ENCODE data around the gene CXCR3. TPM values are rescaled to one million over a fixed set of nuclear protein-coding genes. Genes with fewer than 3 reads are reported as not detected.

CXCR3 gene
- total RNA-seq, 1 experiment from 2014 or later: not detected

GRCh38 chrX:71622576-71623450 is 4.5 kb upstream of the CXCR3 start:
- ChIA-PET CTCF (no interaction called here), POLR2A (no interaction called here), RAD21 (ENCODE audit: low non-redundant PET in 1 of 2, low total read pairs in 2 of 2, uncharacterized antibody in 2 of 2, unreplicated experiment in 2 of 2) (no interaction called here)
- Histone ChIP-seq H2AFZ (ENCODE audit: low read depth, low read length, poor library complexity, severe bottlenecking) (no peak overlapping the region), H3K9me2 (ENCODE audit: insufficient read depth) (no peaks in the 10 kb centered on the region), H4K20me1 (ENCODE audit: insufficient read depth) (no peaks in the 10 kb centered on the region), H3K9me3 (ENCODE audit: control insufficient read depth in 1 of 2, insufficient read depth in 1 of 2, low read depth in 1 of 2, low read length in 2 of 2) (no peaks in the 10 kb centered on the region), H3K27me3 (ENCODE audit: insufficient read depth, low read length) (no peaks in the 10 kb centered on the region), H3K4me1 (ENCODE audit: control insufficient read depth in 1 of 2, insufficient read depth in 2 of 2, low read length in 2 of 2) (peaks cover 9 to 19% of the 10 kb centered on the region in 2 experiments), H3K9ac (ENCODE audit: low read length) (no peak overlapping the region), H3K4me2 (ENCODE audit: low read length) (peak overlapping the region; percentile 41), H3K4me3 (replicated peaks in 1 of 2; ENCODE audit: low read depth in 1 of 2, low read length in 2 of 2) (no peak overlapping the region), H3K27ac (ENCODE audit: low read depth, low read length) (peak overlapping the region; percentile 50), H3K36me3 (ENCODE audit: control insufficient read depth in 1 of 2, insufficient read depth in 2 of 2, low read length in 2 of 2) (no peaks in the 10 kb centered on the region), H3K79me2 (ENCODE audit: insufficient read depth, low read length) (no peaks in the 10 kb centered on the region)
- DNase-seq (ENCODE audit: low read depth, low spot score): peak; percentile 19
- ATAC-seq: peak; percentile 91
- TF ChIP-seq EZH2phosphoT487 (IDR thresholded peaks at IDR 0.05; ENCODE audit: borderline replicate concordance): no peak
- TF ChIP-seq RAD21 (IDR thresholded peaks at IDR 0.05; ENCODE audit: low read depth): peak; percentile 2; the same call in 1 of the 2 replicates
- TF ChIP-seq CTCF (IDR thresholded peaks at IDR 0.05 in 2 of 3, conservative IDR thresholded peaks at IDR 0.05 in 1 of 3; ENCODE audit: borderline replicate concordance in 1 of 3, insufficient read depth in 1 of 3, low read depth in 2 of 3, low read length in 2 of 3): 0 out of 6 replicates have a peak, but pooled peaks of 2 of the 3 experiments have one; percentile 6 to 12
- no peak for TF ChIP-seq CEBPB (IDR thresholded peaks at IDR 0.05; ENCODE audit: low read depth)
- TF ChIP-seq, protein P1, sequence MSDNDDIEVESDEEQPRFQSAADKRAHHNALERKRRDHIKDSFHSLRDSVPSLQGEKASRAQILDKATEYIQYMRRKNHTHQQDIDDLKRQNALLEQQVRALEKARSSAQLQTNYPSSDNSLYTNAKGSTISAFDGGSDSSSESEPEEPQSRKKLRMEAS (IDR thresholded peaks at IDR 0.05): peak; percentile 66
- BruUV-seq (replicated peaks): no TSS peak
- intact Hi-C loops (cut with micrococcal nuclease): no loop called here

Data from HCT116 (cell line).